Amygdala (tissue), 56 donors: ENCODE measurements around the gene FBXL16.

Experiments
- DNase-seq, 56 donors: peaks; one replicate each; lab custom pipeline; 2025; lab: John Stamatoyannopoulos, UW

The FBXL16 gene

DNA sequence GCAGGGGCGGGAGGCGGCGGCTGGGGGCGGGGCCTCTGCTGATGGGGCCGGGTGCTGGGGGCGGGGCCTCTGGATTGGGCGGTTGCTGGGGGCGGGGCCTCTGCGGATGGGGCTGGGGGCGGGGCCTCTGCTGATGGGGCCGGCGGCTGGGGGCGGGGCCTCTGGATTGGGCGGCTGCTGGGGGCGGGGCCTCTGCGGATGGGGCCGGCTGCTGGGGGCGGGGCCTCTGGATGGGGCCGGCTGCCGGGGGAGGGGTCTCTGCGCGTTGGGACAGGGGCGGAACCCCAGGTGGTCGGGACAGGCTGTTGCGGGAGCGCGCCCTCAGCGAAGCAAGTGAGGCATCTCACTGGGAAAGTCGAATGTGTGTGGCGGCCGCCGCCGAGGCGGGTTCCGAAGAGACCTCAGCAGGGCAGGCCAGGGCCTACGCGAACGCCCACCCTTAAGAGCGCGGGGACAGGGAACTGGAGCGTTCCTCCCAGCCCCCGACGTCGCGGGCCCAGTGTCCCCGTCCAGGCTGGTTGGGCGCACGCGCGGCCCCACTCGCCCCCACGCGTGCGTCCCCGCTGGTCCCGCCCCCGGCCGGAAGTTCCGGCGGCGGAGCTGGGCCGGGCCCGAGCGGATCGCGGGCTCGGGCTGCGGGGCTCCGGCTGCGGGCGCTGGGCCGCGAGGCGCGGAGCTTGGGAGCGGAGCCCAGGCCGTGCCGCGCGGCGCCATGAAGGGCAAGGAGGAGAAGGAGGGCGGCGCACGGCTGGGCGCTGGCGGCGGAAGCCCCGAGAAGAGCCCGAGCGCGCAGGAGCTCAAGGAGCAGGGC is 25.6 kb downstream of the FBXL16 start, which contains the start of gene STUB1:
Gene STUB1, plus strand, starts transcription at position 597 of the 811 bp plus-strand sequence. Its CDS starts 116 bp downstream, at position 713.
- peak in 55 of 56 donors; percentile 60 to 97 (median 86) for DNase-seq

DNA sequence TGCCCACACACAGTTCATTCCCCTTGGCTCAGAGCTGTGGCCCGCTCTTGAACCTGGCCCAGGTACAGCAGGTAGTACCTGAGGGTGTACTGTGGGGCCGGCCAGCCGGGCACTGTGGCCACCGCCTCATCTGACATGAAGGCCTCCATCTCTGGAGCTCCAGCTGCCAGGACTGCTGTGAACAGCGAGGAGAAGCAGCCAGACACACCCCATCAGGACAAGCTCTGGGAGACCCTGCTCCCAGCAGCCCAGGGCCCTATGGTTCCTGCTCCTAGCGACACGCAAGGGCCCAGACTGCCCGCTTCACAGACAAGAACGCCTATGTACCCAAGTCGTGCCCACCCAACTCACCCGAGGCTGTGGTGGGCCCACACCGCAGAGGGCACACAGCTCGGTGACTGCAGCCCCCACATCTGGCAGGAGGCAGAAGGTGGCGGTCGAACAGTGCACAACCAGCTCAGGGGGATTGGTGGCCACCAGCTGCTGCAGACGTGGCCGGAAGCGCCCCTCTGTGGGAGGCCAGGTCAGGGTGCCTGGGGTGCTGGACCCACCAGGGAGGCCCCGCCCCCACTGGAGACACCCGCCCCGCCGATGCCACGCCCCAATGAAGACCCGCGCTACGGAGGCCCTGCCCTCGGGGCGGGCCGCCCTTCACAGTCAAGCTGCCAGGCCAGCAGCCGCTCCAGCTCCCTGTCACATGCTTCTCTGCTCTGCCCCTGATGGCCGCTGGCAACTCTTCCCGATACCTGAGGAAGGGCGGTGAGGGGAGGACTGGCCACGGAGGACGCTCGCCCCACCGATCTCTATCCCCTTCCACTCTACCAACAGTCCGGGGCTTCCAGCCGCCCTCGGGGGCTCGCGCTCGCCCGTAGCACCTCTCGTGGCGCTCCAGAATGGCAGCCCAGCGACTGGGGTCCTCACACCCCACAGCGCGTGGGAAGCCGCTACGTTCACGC is 26.5 kb downstream of the FBXL16 start:
- DNase-seq = peak in 31 of 56 donors; percentile 8 to 80 (median 61)

DNA sequence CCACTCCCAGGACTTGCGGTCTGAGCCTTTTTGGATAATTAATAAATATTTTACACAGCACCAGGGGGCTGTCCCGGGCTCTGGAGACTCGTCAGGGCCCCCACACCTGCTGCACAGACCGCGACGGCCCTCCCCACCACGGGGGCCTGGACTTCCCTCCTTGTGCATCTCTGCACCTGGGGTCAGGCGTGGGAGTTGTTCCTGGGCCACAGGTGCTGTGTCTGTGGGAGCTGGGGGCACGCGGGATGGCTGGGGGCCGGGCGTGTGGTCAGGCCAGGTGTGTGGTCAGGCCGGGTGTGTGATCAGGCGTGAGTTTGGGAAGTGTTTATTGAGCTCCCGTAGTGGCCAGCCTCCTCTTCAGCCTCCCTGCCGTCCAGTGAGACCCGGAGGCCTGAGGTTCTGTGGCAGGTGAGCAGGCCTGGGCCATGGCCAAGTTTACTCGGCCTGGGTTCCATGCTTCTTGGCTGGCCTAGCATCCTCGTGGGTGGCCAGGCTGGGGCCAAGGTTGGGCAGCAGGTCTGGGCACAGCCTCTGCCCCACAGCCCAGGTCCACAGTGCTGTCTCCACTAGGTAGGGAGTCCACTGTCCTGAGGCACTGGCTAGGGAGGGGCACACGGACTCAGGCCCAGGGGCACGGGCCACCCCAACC is 27.3 kb downstream of the FBXL16 start:
- DNase-seq = no peak

GRCh38 chr16:677316-678190 is 28.0 kb downstream of the FBXL16 start:
- DNase-seq = no peak

DNA sequence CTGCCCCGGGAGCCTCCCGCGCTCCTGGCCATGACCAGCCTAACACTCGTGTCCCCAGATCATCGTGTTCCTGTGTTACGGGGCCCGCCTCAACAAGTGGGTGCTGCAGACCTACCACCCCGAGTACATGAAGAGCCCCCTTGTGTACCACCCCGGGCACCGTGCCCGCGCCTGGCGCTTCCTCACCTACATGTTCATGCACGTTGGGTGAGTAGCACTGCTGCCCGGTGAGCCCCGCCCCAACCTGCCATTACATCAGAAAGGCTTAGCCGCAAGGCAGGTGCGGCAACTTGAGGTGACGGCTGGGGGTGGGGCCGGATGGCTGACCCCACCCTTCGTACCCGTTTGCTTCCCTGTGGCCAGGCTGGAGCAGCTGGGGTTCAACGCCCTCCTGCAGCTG is 28.7 kb downstream of the FBXL16 start:
- no peak for DNase-seq

DNA sequence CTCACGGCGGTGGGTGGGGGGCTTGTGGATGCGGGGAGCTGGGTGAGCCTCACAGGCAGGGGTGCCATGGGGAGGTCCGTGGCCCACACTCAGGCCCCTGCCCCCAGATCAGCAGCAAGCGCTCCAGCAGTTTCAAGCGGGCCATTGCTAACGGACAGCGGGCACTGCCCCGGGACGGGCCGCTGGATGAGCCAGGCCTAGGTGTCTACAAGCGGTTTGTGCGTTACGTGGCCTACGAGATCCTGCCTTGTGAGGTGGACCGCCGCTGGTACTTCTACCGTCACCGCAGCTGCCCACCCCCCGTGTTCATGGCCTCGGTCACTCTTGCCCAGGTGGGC is 29.1 kb downstream of the FBXL16 start:
- no peak for DNase-seq

DNA sequence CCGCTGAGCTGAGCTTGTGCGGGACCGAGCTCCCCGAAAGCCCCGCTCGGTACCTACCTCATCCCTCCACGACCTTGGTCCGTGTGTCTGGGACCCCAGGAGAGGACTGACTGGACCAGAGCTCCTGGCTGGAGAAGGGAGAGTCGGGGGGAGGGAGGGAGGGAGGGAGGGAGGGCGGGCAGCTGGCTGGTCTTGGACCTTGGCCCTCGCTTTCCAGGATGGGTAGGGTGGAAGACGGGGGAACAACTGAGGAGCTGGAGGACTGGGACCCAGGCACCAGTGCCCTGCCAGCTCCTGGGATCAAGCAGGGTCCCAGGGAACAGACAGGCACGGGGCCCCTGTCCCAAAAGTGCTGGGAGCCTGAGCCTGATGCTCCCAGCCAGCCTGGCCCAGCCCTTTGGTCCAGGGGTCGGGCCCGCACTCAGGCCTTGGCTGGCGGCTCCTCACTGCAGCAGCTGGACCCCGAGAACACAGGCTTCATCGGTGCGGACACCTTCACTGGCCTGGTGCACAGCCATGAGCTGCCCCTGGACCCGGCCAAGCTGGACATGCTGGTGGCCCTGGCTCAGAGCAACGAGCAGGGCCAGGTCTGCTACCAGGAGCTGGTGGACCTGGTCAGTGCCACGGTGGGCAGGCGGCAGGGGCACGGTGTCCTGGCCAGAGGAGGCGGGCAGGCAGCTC is 29.6 kb downstream of the FBXL16 start:
- peak in 1 of 56 donors; percentile 21 for DNase-seq

DNA sequence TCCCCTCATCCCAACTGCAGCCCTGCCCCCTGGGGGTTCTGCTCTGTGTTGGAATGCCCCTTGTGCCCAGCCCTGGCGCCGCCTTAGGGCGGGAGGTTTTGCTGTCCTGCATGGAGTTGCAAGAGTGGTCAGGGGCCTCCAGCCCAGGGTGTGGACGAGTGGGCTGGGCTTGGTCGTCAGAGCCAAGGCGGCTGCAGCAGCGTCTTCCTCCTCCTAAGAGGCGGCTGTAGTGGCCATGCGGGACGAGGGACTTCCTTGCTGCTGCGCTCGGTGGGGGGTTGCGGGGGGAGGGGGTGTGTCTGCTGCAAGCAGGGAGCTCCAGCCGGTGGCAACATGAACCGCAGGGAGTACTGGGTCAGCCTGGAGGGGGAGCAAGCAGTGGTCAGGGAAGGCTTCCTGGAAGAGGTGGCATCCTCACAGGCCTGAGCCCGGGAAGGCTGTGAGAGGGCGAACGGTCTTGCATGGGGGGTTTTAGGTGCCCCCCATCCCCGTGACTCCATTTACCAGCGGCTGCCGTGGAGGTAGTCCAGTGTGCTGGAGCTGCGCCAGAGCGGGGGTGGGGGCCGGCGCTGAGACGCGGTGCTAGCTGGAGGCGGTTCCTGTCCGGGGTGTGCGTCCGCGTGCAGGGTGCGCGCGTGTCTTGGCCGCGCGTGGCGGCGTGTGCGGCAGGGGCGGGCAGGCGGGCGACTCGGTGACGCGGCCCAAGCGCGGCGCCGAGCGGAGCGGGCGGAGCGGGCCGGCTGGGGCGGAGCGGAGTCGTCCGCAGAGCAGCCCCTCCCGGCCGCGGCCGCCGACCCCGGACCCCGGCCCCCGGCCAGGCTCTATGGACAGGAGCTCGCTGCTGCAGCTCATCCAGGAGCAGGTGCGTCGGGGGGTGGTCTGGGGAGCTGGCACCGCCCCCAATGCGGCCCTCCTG is 30.4 kb downstream of the FBXL16 start, which contains the start of gene RHBDL1:
Gene RHBDL1, plus strand, starts transcription at position 704 of the 916 bp plus-strand sequence. Its CDS starts 120 bp downstream, at position 824.
- DNase-seq = peak in 32 of 56 donors; percentile 17 to 78 (median 40)

DNA sequence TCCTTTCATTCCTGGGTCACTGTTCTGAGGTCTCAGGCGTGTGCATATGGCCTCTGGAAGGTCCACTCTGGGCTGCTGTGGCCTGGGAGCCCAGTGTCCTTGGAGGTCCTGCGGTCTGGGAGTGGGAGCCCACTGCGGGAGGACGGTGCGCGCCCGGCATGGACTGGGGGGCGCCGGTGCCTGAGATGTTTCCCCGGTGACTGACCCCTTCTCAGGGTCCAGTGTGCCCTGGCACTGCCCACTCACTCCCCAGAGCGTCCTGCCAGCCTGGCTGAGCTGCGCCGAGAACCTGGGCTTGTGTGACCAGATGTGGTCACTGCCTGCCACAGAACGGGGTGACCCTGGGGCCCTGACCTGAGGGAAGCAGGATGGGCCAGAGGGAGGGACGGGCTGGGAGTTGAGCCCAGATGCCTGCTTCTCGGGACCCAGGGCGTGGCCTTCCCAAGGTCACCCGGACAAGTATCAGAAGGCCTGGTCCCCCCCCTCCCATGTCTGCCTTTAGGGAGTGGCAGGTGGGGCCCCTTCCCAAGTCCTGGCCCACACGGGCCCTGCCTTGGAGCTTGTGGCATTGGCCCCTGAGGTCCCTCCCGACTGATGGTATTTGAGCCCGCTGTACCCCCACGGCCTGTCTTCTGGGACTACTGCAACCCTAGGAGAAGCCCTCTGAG is 31.3 kb downstream of the FBXL16 start:
- no peak for DNase-seq

DNA sequence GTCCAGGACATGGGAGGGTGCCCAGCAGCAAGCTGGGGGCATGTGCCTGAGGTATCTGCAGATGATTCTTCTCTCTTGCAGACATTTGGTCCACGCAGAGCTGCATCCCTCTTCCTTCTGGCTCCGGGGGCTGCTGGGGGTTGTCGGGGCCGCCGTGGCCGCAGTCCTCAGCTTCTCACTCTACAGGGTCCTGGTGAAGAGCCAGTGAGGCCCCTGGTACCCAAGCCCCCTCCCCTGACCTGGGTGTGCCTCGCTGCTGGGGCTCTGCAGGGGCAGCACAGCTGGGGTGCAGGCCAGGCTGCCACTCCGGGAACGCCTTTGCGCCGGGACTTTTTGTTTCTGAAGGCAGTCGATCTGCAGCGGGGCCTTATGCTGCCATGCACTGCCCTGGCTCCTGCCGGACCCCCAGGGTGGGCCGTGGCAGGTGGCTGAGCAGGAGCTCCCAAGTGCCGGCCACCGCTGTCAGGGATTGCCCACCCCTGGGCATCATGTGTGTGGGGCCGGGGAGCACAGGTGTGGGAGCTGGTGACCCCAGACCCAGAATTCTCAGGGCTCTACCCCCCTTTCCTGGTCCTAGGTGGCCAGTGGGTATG is 32.1 kb downstream of the FBXL16 start:
- DNase-seq = no peak

GRCh38 chr16:672851-673250 is 32.8 kb downstream of the FBXL16 start:
- DNase-seq = no peak

DNA sequence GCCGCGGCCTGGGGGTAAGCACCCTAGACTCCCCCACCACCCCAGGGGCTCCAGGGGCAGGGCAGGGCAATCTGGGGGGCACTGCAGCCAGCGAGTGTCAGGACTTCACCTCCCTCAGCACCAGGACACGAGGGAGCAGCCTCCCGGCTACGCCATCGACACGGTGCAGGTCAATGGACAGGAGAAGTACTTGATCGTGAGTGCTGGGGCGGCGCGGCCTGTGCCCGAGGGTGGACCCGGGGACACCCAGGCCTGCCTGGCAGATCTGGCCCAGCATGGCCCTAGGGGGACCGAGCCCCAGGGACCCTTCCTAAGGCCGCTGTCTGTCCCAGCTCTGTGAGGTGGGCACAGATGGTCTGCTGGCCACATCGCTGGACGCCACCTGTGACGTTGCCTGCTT is 33.2 kb downstream of the FBXL16 start:
- no peak for DNase-seq

DNA sequence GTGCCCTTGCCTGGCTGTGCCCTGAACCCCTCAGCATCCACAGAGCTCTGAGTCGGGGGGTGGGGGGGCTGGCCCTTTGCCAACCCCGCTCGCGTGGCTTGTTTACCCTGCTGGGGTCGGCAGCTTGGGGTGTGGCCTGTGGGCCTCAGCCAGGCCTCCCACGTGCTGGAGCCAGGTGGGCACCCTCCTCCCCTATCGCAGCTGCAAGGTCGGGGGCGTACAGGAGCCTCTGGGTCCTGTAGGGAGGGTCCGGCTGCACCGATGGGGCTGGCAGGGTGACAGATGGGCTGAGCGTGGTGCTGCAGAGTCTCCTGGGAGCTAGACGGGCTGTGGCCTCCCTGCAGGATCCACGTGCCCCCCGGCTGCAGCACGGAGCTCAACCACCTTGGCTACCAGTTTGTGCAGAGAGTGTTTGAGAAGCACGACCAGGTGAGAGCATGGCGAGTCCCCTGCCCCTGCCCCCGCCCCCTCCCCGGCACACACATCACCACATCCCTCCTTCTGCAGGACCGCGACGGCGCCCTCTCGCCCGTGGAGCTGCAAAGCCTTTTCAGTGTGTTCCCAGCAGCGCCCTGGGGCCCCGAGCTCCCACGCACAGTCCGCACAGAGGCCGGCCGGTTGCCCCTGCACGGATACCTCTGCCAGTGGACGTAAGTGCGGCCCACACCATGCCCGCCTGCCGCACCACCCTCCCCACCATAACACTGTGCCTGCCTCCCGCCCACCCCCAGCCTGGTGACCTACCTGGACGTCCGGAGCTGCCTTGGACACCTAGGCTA is 34.1 kb downstream of the FBXL16 start:
- peak in 1 of 56 donors; percentile 10 for DNase-seq

DNA sequence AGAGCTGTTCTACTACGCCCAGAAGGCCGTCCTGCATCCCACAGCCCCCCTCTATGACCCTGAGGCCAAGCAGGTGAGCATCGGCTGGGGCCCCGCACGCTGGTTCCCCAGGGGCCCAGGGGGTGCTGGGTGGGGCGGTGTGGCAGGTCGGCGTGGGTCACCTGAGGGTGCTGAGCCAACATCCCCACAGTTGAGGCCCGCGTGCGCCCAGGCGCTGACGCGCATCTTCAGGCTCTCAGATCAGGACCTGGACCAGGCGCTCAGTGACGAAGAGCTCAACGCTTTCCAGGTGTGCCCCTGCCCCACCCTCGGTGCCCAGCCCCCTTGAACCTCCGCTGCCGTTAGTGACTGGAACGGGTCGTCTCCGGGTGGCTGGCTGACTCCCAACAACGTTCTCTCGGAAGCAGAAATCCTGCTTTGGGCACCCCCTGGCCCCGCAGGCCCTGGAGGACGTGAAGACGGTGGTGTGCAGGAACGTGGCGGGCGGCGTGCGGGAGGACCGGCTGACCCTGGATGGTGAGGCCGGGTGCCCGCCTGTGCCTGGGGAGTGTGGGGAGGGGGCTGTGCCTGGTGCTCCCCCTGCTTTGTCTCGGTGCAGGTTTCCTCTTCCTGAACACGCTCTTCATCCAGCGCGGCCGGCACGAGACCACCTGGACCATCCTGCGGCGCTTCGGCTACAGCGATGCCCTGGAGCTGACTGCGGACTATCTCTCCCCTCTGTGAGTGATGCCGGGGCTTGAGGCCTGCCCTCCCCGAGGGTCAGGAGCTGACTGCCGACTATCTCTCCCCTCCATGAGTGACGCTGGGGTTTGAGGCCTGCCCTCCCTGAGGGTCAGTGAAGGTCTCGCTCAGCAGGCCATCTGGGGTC is 34.9 kb downstream of the FBXL16 start:
- no peak for DNase-seq

DNA sequence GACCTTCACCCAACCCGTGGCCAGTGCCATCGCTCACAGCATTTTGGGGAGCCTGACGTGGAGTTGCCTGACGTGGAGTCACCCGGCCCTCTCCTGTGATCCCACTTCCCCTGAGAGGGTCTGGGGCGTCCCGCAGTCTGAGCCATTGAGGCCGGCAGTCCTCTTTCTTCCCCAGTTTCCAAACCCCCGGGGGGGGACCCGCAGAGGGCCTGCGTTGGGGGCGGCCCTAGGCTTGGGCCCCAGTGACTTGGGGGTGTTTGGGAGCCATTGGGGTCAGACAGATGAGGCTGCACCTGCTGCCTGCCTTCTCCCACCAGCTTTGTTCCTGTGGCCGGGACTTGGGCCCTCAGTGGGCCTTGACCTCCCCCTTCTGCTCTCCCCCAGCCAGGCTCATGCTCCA is 35.9 kb downstream of the FBXL16 start:
- no peak for DNase-seq
